Measurements from ENCODE around the gene KDELR1. TPM values are rescaled to one million over a fixed set of nuclear protein-coding genes. Genes with fewer than 3 reads are reported as not detected.

The KDELR1 gene
- total and polyA plus RNA-seq, 12 donors: 63.4 to 201 (median 153) TPM

DNA sequence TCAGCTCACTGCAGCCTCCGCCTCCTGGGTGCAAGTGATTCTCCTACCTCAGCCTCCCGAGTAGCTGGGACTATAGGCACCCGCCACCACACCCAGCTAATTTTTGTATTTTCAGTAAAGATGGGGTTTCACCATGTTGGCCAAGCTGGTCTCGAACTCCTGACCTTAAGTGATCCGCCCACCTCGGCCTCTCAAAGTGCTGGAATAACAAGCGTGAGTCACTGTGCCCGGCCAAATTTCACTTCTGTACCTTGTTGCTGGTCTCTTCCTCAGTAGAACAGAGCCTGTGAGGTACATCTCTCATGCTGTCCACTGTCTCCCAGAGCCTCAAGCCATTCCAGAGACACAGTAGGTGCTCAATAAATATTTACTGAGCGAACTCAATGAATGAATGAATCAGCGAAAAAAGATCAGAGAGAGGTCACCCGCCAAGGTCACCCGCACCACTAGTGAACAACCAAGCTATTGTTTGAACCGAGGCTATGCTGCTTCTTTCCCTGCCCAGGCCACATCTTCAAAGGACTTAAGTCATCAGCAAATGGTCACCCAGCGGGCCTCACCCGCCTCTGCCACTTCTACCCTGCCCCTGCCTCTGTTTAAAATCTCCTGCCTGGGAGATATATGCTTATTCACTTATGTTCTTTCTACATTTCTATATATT, 36.9 kb downstream of the KDELR1 start:
- Histone ChIP-seq H3K27ac (no peak overlapping the region), H3K4me1 (replicated peaks in 1 of 2) (no peaks in the 10 kb centered on the region), H3K9me3 (replicated peaks in 1 of 3) (no peaks in the 10 kb centered on the region), H3K27me3 (no peaks in the 10 kb centered on the region), H3K36me3 (replicated peaks in 1 of 2) (no peaks in the 10 kb centered on the region), H3K4me3 (no peak overlapping the region)
- WGBS, 4 donors: 82 to 86% (median 83%) methylated on average over 15 of the region's 15 CpGs
- TF ChIP-seq, protein P1, sequence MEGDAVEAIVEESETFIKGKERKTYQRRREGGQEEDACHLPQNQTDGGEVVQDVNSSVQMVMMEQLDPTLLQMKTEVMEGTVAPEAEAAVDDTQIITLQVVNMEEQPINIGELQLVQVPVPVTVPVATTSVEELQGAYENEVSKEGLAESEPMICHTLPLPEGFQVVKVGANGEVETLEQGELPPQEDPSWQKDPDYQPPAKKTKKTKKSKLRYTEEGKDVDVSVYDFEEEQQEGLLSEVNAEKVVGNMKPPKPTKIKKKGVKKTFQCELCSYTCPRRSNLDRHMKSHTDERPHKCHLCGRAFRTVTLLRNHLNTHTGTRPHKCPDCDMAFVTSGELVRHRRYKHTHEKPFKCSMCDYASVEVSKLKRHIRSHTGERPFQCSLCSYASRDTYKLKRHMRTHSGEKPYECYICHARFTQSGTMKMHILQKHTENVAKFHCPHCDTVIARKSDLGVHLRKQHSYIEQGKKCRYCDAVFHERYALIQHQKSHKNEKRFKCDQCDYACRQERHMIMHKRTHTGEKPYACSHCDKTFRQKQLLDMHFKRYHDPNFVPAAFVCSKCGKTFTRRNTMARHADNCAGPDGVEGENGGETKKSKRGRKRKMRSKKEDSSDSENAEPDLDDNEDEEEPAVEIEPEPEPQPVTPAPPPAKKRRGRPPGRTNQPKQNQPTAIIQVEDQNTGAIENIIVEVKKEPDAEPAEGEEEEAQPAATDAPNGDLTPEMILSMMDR (IDR thresholded peaks at IDR 0.05): no peak
- intact Hi-C loops (cut with DNase I): no loop called here
- DNase-seq: peak in 1 of 7 donors; percentile 26

DNA sequence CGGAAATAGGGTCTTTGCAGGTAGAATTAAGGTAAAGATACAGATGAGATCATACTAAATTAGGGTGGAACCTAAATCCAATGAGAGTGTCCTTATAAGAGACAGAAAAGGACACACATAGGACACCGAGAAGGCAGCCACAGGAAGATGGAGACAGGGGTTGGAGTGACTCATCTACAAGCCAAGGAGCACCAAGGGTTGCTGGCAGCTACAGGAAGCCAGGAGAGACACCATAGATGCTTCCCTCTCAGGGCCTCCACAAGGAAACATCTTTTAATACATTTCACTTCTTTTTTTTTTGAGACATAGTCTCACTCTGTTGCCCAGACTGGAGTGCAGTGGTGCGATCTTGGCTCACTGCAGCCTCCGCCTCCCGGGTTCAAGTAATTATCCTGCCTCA, 37.7 kb downstream of the KDELR1 start:
- TF ChIP-seq, protein P1 (IDR thresholded peaks at IDR 0.05): no peak
- TF ChIP-seq POLR2A (IDR thresholded peaks at IDR 0.05): no peak
- H3K36me3 ChIP-seq (replicated peaks in 1 of 2): no peaks in the 10 kb centered on the region

DNA sequence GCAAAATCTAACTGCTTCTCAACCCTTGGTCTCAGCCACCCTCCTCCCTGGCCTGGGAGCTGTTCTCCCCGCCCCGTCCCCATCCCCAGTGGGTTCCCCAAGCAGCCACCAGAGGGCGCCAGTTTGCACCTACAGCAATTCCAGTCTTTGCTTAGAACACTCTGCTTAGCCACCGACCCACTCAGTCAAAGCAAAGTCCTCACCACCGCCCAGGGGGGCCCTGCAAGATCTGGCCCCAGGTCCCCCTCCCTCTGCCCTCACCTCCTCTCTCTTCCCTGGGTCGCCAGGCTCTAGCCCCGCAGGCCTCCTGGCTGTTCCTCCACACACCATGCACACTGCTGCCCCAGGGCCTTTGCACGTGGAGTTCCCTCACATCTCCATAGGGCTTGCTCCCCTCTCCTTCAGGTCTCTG, 40.0 kb downstream of the KDELR1 start:
- DNase-seq: peak; percentile 70 to 88 (median 76)
- no peak overlapping the region for H3K4me3 ChIP-seq
- H3K4me1 ChIP-seq (replicated peaks in 1 of 2): peaks cover 9% of the 10 kb centered on the region in 2 donors
- intact Hi-C loops (cut with DNase I): no loop called here
- WGBS, 4 donors: 44 to 47% (median 46%) methylated on average over 8 of the region's 8 CpGs
- H3K27ac ChIP-seq: no peak overlapping the region
- TF ChIP-seq, protein P1 (IDR thresholded peaks at IDR 0.05): peak; percentile 57 to 78 (median 70)
- no peak for TF ChIP-seq POLR2A (IDR thresholded peaks at IDR 0.05)
- H3K36me3 ChIP-seq (replicated peaks in 1 of 2): no peaks in the 10 kb centered on the region
- no peaks in the 10 kb centered on the region for H3K9me3 ChIP-seq (replicated peaks in 1 of 3)
- no peaks in the 10 kb centered on the region for H3K27me3 ChIP-seq

More for the DNA sequence above, 37.7 kb downstream of the KDELR1 start:
- H3K4me1 ChIP-seq (replicated peaks in 1 of 2): no peaks in the 10 kb centered on the region
- H3K9me3 ChIP-seq (replicated peaks in 1 of 3): no peaks in the 10 kb centered on the region
- H3K4me3 ChIP-seq: no peak overlapping the region
- DNase-seq: no peak
- H3K27ac ChIP-seq: no peak overlapping the region
- intact Hi-C loops (cut with DNase I): no loop called here
- no peaks in the 10 kb centered on the region for H3K27me3 ChIP-seq
- 88 to 94% (median 93%) methylated on average over 5 of the region's 5 CpGs for WGBS, 4 donors

DNA sequence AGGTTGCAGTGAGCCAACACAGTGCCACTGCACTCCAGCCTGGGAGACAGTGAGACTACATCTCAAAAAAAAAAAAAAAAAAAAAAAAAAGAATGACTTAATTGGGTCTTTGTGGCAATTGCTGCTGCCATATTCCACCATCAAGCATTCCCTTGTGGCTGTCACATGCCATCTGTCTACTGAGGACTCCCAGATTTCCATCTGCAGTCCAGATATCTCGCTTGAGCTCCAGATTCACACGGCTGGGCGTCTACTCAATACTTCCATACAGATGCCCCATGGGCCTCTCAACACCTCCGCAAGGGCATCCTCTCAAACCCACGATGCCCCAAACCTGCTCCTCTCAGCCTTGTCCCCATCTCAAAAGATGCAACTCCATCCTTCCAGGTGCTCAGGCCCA, 40.5 kb downstream of the KDELR1 start:
- DNase-seq: no peak
- TF ChIP-seq POLR2A (IDR thresholded peaks at IDR 0.05): no peak
- TF ChIP-seq, protein P1 (IDR thresholded peaks at IDR 0.05): no peak
- intact Hi-C loops (cut with DNase I): no loop called here
- no peak overlapping the region for H3K4me3 ChIP-seq
- no peaks in the 10 kb centered on the region for H3K36me3 ChIP-seq (replicated peaks in 1 of 2)
- H3K9me3 ChIP-seq (replicated peaks in 1 of 3): no peaks in the 10 kb centered on the region
- H3K4me1 ChIP-seq (replicated peaks in 1 of 2): peaks cover 9% of the 10 kb centered on the region in 2 donors
- H3K27ac ChIP-seq: no peak overlapping the region
- H3K27me3 ChIP-seq: no peaks in the 10 kb centered on the region
- WGBS, 4 donors: 92 to 94% (median 93%) methylated on average over 5 of the region's 5 CpGs
